GM21526 (cell line): ENCODE results near the gene ST14.
"Not testable (repeated sequence)": the region's sequence is repeated elsewhere in the genome, so short reads cannot be mapped to it uniquely, and the experiment has no call there.

ENCODE experiments used
- ATAC-seq: cut with Tn5 transposase; IDR thresholded peaks from one replicate; pipeline ENCODE4 v1.9.1; 2021; ENCODE audit warnings: moderate library complexity; ENCODE audit not compliant: unreplicated experiment, low FRiP score

Gene ST14

DNA sequence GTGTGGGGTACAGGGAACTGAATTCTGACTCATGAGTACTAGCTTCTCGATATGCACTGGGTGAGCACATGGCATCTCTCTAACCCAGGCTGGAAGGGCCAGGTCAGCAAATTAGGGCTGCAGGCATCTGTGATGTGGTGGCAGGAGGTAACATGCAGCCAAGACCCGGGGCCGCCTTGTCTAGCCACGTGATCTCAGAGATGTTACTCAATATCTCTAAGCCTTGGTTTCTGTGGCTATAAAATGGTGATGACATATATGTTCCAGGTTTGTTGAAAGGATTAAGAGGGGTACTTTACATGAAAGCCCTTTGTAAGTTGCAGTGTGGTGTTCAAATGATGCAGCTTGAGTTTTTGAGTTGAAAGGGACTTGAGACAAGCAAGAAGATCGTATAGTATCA lies 3.2 kb downstream of the ST14 start:
- no peak for ATAC-seq

DNA sequence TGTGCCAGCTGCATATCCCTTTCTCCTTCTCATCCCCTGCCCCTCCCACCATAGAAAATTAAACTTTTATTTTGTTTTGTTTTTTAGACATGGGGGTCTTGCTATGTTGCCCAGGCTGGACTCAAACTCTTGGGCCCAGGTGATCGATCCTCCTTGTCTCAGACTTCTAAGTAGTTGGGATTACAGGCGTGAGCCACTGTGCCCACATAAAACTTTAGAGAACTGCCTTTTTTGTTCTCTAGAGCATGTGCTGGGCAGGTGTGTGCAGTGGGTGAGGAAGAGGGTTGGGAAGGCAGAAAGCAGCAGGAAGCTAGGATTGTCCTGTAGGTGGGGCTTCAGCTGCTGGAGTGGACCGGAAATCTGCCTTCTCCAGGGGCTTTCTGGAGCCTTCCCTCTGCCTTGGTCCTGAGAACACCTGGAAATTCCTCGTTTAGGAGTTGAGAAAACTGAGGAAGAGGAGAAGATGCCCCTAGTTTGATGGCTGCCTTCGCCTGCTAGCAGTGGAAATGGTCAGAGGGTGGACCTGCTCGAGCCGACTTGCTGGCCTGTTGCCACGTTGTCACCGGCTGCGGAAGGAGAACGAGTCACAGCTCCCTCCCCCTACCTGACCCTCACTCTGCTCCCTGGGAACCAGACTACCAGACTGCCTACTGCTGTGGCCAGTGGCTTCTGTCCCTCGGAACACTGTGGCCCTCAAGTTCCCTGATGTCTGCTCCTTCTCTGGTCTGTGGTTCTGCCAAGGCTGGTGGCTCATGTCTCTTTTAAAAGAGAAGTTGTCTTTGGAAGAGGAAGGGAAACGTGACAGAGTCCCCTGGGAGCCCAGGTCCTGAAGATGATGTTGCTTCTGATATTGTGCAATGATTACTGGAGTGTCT lies 4.0 kb downstream of the ST14 start:
- no peak for ATAC-seq

DNA sequence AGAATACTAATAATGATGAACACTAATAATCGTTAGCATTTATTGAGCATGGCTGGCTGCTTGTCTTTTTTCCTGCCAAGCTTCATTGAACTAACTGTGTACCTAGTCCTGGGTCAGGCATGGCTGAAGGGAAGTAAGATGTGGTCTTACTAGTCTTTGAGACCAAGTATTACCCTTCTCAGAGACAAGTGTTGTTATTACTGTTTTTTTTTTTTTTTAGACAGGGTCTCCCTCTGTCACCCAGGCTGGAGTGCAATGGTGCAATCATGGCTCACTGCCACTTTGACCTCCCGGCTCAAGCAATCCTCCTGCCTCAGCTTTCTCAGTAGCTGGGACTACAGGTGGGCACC lies 4.6 kb downstream of the ST14 start:
- no peak for ATAC-seq

DNA sequence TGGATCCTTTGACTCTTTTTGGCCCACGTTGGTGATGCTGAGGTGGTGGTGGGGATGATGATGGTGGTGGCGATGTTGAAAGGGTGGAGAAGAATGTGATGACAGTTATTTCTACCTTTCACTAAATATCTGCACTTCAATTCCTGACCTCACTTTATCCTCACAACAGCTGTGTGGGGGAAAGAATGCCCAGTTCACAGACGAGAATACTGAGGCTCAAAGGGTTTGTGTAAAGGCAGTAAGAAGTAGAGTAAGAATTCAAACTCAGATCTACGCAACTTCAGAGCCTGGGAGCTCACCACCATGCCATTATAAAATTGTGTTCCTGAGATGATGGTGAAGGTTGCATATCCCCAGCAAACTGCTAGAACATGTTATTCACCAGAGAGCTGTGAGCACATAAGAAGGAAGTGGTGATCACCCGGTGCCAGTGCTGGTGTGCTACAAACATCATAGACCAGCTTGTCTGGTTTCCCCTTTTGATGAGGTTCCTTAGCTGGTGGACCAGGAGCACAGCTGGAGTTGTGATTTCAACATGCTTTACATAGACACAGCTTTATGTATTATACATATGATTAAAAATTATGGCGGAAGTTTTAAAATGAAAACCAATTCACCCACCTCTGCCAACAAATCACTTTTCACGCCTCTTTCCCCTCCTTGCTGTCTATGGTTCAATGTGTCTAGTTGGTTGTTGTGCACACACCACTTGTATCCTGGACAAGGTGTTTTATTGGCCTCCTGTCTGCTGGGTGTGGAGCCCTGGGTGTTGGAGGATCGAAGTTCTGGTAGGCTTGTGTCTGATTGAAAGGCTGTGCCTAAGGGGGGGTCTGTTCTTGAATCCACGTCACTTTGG lies 6.2 kb downstream of the ST14 start:
- no peak for ATAC-seq

GRCh38 chr11:130166457-130166784 lies 6.8 kb downstream of the ST14 start:
- ATAC-seq: no peak

GRCh38 chr11:130167146-130167545 lies 7.6 kb downstream of the ST14 start:
- no peak for ATAC-seq

DNA sequence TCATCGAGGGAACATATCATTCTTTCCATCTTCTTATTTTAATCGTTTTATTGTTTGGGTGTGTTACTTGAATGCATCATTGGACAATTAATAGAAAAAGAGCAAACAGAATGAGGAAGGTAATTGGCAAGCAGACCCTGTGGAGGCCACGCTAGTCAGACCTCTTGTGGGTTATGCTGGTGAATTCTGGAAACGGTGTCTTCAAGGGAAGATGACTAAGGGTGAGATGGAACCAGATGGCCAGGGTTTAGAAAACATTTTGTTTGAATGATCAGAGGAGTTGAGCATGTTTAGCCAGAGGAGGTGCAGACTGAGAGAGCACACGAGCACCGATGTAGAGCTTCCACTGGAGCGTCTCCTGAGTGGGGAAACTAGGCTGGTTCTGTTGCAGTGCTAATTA lies 8.5 kb downstream of the ST14 start:
- no peak for ATAC-seq

- ATAC-seq: no peak
Measured at GRCh38 chr11:130170345-130170744, 10.8 kb downstream of the ST14 start.

DNA sequence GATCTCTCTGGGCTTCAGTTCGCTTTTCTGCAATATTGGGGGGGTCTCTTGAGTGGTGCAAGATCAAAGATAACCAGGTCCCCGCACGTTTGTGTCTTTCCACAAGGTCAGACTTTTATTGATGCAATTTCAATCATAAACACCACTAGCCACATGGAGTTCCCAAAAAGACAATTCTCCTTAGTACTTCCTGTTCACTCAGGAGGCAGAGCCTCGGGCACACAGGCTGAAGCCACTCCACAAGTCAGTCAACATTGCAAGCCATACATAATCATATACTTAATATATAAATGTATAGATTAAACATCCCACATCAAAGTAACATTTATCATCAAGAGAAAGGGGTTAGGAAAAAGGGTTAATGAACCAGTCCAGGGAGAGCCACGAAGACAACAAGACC lies 12.0 kb downstream of the ST14 start:
- ATAC-seq: no peak

DNA sequence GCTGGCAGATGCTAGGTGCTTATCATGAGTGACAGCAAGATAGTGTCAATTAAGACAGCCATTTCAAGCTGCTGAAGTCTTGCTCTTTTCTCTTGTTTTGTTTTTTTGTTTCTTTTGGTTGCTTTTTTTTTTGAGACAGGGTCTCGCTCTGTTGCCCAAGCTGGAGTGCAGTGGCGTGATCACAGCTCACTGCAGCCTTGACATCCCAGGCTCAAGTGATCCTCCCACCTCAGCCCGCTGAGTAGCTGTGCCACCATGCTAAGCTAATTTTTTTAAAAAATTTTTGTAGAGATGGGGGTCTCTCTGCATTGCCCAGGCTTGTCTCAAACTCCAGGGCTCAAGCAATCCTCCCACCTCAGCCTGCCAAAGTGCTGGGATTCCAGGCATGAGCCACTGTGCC lies 12.4 kb downstream of the ST14 start:
- ATAC-seq: not testable (repeated sequence)

- no peak for ATAC-seq
Measured at GRCh38 chr11:130174642-130175041, 15.1 kb downstream of the ST14 start.

- ATAC-seq: no peak
Measured at GRCh38 chr11:130175898-130176297, 16.3 kb downstream of the ST14 start.

DNA sequence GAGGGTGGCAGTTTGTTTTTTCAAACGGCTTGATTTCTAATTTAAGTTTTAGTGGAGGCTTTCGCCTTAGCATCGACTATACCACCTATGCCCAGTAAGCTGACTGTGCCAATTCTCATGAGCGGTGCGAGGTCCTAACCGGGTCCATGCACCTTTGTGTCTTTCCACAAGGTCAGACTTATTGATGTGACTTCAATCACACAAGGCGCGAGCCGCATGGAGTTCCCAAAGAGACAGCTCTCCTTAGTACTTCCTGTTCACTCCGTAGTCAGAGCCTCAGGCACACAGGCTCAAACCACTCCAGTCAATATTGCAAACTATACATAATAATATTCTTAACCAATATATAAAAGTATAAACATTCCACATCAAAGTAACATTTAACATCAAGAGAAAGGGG lies 18.2 kb downstream of the ST14 start:
- ATAC-seq: no peak

DNA sequence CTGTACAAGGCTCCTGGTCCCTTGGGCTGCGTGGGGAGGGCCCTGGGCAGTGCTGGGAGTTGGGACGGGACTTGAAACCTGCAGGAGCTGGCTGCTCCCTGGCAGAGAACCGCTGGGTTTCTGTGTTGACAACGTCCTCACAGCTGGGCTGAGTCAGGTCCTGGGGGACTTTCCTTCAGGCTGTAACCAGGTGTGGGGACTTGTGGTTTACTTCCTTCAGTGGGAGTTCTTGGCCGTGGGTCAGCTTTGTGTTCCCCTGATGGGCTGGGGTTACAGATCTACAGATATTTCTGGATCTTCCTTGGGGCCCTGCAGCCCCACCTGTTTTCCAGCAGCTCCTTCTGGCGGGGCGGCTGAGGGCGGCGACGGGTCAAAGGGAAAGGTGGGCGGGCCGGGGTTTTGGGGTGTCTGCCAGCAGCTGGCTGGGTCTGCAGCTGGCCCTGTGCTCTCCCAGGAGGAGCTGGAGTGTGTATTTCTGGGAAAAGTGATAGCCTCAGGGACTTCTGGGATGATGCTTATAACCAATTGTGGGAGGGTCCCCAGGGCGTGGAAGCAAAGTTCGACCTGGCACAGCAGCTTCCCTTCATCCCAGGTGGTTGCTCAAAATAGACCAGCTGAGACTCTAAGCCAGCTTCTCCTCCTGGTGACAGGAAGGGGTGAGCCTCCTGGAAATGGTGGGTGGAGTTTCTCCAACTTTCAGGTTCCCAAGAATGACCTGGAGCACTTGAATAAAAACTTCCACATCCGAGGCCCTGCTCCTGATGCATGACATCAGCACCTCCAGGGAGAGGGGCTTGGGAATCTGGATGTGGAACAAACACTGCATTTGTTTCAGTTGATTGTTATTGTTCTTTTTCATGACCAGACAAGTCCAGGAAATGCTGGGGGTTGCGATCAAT lies 19.1 kb downstream of the ST14 start:
- ATAC-seq: no peak

DNA sequence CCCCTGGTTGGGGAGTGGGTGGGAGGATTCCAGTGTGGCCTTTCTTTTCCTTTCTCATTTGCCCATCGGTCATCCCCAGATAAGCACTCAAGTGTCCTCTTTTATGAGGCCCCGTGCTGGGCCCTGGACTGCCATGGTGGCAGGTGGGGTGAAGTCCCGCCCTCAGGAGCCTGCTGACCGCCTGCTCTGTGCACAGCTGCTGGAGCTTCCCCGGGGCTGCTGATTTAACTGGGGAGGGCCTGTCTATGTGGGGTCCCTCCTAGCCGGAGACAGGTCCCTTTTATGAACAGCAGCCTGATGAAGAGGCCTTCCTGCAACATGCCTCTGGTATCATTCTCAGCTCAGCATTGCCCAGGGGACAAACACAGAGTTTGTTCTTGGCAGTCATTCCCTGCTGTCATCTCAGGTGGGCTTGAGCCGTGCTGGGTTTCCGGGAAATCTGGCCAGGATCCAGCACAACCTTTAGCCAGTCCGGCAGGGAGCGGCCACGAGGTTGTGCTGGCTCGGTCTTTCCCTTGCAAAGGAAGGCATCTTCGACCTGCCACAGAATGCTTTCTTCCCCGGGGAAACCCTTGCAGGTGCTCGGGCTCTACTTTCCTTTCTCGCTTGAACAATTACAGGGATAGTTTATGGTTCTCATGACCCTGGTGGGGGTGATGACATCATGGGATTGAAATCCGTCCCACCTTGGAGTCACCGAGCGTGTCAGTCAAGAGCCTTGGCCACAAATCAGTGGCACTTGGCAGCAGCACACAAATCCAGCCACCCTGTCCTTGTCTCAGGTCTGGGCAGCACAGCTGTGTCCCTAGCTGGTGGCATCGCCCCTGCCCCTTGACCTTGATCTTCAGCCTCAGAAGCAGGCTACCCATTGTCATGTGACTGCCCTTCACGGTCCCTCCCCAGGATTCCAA lies 20.1 kb downstream of the ST14 start:
- no peak for ATAC-seq

- ATAC-seq: no peak
Measured at GRCh38 chr11:130180491-130180890, 20.9 kb downstream of the ST14 start.

DNA sequence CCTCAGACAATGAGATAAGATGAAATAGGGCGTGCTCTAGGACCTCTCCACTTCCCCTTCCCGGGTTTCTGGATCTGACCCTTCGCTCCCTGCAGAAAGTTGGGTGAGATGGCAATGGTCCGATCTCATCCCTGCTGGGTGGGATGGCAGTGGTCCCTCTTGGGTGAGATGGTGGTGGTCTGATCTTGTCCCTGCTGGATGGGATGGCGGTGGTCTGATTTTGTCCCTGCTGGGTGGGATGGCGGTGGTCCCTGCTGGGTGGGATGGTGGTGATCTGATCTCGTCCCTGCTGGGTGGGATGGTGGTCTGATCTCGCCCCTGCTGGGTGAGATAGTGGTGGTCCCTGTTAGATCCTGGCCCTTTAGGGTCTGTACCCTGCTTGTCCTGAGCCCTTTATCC lies 21.3 kb downstream of the ST14 start:
- no peak for ATAC-seq

DNA sequence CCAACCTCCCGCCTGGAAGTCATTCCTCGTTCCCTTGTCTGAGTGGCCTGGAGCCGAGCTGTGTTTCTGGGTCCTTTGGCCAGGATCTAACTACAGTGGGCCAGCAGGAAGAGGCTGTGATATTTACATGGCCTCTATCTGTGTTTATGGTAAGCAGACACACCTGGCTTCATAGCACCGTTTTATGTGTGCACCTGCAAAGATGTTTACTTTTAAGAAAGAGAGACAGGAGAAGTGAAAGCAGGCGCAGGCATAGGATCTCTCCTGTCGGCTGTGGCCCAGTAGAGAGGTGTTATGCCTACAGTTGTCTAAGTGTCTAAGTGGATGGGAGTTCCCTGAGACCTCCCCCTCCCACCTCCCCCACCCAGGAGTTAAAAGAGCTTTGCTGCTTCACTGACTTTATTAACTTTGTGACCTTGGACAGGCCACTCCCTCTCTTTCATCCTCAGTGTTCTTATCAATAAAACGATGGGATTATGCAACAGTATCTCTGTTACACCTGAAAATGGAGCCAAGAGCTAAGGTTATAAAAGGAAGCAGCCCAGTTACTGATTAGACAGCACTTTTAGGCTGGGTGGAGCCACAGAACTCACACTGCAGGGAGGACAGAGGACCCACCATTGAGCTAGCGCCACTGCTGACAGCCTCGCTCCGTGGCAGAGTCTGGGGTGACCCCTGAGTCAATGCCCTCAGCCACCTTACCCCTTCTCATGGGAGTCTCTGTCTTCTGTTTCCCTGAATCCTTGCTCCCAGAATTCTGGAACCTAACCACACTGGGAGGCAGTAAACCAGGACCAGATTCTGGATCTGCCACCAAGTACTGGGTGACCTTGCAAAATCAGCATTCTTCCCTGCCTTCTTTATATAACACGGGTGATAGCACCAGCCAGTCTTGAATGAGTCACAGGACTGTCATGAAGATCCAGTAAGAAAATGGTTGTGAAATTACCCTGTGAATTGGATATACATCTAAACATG lies 22.0 kb downstream of the ST14 start:
- ATAC-seq: peak; percentile 75
